ENCODE measurements around the gene ABCA4.

The ABCA4 gene

DNA sequence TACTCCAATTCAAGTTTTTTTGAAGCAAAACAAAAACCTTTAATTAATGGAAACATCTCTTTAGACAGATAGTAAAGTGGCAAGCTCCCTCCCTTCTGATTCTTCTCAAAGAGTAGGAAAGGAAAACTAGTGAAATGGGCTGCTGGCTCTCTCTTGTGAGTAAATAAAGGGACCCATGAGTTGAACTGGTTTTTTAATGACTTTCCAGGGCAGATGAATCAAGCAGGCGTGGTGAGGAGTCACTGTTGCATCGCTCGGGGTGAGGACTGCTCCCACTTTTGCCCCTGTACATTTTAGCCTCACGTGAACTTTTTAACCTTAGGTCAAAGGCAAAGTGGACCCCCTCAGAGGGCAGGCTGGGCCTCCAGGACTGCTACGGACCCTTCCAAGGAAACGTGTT, 64.8 kb downstream of the ABCA4 start:
- no peak for DNase-seq (ENCODE audit: low read depth in 2 of 2, low spot score in 1 of 2)

DNA sequence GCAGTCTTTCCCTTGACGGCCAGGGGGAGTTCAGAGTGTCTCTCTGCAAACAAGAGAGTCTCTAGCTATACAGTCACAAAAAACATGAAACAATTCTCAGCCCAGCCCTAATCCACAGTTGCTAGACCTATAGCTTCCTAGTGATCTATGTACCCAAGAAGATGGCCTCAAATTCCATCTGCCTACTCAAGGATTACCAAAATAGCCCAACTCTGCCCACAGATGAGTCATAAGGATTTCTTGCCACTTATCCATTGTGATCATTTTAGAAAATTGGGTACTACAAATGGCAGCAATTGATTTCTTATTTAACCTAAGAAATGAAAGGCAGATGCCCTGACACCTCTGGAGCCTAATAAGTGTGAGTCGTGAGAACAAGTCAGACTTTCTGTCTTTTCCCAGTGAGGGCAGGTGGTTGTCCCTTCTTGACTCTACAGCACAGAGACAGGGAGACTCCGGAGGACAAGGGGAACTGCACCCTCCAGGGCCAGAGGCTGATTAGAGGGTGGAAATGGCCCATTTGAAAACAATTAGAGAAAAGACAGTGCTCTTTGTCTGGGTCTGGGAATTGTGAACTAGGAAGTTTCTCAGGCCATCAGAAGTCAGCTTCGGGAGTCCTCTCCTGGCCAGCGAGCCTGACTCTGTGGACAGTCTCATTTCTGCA, 65.4 kb downstream of the ABCA4 start:
- DNase-seq (ENCODE audit: low read depth in 2 of 2, low spot score in 1 of 2): no peak

DNA sequence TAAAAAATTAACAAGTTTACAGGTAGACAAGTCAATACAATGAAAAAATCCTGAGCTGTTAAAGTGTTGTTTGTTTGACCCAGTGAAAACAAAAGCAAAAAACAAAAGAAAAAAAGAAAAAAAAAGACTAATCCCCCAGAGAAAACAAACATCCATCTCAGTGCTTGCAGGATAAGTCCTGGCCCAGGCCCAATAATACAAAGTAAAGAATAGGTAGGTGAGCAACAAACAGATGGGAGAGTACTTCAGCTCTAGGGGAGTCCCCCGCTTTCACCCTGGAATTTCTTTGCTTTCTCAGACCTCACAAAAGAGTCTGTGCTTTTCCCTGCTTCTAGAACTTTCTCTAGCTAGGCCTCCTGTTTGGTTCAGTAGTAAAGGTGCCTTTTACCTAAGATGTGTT, 70.3 kb downstream of the ABCA4 start:
- DNase-seq (ENCODE audit: low read depth in 2 of 2, low spot score in 1 of 2): no peak

DNA sequence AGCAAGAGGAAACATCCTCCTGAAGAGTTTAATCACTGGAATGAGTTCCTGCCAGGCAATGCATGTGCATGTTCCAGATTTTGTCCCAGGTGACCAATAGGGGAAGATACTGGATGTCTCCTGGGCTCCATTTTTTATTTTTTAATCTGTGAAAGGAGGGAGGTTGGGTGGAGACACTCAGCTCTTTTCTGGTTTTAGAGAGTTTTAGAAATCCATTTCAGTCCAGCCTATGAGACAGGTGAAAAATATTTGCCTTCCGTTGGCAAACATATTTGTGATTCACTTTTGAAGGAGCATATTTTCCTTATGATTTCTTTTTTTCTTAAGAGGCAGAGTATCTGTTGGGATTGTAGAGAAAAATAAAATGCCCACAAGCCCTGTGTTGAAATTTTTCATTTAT, 70.7 kb downstream of the ABCA4 start:
- no peak for DNase-seq (ENCODE audit: low read depth in 2 of 2, low spot score in 1 of 2)

DNA sequence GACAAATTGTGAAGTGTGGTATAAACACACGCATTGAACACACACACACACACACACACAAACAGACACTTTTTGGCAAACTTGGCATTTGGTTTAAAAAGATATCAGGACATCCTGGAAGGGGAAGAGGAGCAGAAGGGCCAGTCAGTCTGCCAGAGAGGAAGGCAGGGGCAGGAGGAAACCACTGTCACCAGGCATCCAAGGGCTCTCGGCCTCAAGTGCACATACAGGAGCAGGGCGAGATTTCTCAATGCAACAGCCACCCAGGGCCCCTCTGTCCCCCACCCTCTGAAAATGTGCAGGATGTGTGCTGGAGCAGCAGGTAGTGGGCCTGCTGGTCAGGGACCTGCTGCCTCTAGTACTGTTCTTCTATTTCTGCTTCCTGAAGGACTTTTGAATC, 71.2 kb downstream of the ABCA4 start:
- DNase-seq (ENCODE audit: low read depth in 2 of 2, low spot score in 1 of 2): no peak

DNA sequence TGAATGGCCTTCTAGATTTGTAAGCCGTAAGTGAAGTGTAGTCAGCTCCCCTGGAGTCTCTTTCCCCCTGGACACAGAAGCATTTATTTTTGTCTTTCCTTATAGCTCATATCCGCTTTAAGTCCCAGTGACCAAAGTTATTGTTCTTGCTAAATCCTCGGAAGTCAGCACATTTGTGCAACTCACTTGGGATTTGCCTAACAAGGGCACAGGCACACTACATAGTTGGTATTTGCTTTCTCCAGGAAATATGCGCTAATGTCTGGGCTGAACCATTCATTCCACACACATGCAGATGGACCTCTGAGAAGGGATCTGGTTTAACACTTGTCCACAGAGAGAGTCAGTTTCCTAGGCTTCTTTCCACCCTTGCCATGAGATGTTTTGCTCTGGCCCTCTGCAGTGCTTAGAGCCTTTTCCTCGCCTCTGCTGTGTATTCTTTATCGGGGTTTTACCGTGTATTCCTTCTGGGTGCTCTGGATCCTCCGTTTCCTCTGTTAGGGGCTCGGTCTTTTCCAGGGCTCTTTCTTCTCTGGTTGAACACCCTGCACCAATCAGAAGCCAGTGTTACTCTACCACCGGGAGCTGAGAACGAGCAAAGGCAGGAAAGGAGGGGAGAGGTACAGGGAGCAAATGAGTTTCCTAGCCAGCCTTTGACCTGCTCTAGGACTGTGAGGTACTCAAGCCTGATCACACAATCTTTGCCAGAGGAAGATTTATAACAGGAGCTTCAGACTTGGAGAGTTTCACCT, 72.4 kb downstream of the ABCA4 start:
- DNase-seq (ENCODE audit: low read depth in 2 of 2, low spot score in 1 of 2): no peak

DNA sequence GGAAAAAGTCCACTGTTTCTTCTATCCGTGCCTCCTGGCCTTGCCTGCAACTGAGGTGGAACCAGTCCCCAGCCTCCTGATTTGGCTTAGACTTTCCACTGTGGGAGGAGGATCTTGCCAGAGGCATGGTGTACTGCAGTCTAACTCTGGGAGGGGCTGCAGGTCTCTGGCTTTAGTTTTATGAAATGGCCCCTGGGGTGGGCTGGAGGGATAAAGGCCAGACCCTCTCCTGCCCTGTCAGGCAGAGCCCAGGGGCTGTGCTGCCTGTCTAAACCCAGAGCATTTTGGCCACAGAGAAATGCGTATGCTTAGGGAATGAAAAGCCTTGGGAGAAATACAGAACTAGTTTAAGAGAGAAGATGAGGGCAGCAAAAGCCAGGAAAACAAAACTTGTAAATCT, 73.0 kb downstream of the ABCA4 start:
- DNase-seq (ENCODE audit: low read depth in 2 of 2, low spot score in 1 of 2): no peak

DNA sequence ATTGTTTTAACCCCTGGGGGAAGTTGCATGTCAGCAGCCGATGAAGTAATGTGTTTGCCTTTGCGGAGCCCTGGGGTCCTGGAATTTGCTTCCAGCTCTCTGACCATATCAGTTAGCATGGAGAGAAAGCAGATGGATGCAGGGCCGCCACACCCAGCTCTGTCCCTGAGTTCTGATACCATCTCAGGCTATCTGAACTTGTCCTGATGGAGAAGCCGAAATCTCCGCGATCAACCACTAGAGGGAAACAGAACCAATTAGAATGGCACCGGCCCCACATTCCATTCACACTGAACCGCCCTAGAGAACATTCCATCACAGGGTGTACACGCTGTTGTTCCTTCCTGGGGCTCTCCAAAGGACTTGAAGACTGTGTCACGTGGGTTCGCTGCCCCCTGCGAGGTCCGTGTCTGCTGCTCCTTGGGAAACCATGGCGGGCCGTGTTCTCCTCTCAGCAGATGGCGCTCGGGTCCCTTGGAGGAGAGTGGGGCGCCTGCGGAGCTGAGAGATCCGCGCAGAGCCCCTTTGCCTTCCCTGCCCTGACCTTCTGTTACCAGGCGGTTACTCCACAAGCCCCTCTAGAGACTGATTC, 75.4 kb downstream of the ABCA4 start:
- DNase-seq (ENCODE audit: low read depth in 2 of 2, low spot score in 1 of 2): no peak

DNA sequence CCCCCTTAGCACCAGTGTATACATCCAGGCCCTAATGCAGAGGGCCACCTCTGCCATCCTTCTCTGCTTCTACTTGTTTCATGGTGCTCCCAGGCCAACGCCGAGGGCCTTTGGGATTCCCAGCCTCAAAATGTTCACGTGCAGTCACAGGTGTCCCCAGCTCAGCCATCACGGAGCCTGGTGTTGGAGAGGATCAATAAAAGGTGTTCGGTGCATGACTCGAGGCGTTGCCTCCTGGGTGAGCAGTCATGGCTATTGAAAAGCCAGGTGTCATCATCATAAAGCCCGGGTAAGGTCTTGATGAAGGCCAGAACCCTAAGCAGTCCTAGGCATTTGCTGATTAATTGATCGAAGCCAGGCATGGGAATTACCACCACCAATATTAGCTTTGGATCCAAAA, 76.1 kb downstream of the ABCA4 start:
- DNase-seq (ENCODE audit: low read depth in 2 of 2, low spot score in 1 of 2): no peak

DNA sequence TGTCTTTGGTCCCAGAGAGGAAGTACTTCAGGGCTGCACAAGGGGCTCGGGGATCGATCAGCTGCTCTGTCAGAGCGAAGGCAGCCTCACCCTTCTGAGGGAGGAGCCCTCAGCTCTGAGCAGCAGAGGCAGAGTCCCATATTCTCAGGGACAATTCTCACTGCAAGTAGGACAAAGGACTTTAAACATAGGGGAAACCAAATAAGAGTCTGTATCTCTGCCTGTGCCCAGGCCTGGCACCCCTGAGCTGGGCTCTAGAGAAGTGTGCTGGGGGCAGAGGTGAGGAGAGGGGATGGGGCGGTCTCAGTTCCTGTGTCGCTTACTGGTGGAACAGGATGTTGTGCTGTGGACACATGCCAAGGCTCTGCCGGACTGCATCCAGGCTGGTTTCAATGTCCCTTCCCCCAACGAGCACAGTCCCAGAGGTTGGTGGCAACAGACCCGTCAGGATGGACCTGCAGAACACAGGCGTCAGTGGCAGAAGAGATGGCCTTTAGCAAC, 76.6 kb downstream of the ABCA4 start:
- no peak for DNase-seq (ENCODE audit: low read depth in 2 of 2, low spot score in 1 of 2)

DNA sequence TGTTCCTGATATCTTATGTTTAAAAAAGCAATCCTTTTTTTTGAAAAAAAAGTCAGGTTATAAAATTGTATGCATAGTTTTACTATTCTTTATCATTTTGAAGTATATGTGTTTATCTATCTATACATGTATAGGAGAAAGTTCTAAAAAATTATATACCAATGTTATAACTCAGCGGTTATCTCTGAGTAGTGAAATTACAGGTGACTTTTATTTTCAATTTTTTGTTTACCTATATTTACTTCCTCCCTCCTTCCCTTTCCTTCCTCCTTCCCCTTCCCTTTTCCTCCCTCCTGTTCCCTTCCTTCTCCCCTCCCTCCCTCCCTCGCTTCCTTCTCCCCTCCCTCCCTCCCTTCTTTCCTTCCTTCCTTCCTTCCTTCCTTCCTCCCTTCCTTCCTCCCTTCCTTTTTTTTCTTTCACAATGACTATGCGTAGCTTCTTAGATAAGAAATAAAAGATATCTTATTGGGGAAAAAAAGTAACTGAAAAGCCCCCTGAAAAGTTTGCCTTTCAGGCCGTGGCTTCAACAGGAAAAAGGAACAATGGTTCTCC, 77.1 kb downstream of the ABCA4 start:
- DNase-seq (ENCODE audit: low read depth in 2 of 2, low spot score in 1 of 2): no peak

DNA sequence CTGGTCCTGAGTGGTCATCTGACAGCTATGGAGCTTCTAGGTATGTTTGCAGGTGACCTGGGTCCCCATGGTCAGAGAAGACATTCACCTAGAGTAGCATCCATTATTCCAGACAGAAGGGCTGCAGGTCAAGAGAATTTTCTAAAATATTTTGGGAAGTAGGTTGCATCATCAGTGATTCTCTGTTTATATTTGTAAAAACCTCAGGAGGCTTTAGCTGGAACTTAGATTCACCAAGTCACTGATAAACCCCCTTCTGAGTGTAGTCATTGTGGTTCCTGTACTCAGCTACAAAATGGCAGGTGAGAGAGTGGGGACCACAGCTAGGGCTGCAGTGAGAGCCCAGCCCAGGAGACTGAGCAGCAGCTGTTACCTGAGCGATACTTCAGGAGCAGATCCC, 78.6 kb downstream of the ABCA4 start:
- DNase-seq (ENCODE audit: low read depth in 2 of 2, low spot score in 1 of 2): no peak

DNA sequence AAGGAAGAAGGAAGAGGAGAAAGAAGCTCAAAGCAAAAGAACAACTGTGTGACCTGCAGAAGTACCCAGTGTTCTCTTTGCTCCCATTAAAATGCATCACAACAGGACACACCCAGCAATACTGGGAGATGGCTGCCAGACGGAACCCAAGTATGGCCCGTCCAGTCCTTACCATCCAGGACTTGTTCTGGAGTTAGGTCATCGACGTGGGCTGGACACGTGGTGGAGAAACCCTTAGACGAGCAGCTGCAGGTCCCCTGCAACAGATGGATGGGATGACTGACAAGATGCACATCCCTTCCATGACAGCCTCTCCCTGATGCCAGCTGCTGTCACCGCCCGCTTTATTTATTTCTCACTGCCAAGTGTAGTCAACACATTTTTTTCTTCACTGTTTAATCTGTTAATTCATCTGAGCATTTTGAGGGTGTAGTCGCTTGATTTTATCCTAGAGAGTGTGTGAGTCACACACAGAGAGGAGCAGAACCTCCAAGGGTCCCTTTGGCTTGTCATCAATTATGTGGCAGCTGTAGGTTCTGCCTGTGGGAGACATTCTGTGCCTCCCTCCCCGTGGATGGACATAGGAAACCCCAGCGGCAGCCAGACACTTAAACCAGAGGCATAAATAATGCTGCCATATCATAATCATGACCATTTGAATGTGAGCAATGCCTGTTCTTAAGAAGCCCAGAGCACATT, 80.9 kb downstream of the ABCA4 start:
- DNase-seq (ENCODE audit: low read depth in 2 of 2, low spot score in 1 of 2): no peak

DNA sequence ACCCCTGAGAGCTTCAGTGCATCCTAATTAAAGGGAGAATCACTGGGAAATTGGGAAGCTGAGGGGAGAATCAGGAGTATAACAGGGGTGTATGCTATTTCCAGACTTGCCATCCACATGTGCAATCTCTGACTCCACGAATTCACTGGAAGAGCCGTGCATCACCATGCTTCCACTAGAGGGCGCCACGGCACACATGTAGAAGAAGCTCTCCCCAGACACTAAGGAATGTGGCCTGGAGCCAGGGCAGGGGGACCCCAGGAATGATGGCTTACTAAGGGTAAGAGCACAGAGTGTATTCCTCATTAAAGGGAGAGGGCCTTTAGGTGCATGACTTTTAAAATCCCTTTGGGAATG, 81.5 kb downstream of the ABCA4 start:
- peak in 1 of 2 donors; percentile 16 for DNase-seq (ENCODE audit: low read depth in 2 of 2, low spot score in 1 of 2)

DNA sequence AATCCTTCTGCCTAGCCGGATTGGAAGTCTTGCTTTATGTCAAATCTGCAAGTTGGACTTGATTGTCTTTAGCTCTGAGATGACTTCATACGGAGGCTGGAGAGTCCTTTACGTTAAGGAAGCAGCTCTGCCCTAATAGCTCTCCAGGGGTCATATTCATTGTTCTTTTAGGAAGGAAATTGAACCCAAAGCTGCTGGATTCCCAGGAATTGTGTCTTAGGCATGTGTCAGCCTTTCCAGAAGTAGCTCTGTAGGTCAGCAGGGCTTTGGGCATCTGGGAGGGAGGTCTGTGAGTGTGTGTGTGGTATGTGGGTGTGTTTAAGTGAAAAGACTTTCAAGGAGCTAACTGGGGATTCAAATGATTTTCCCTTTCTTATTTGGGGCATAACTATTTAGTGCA, 82.4 kb downstream of the ABCA4 start:
- DNase-seq (ENCODE audit: low read depth in 2 of 2, low spot score in 1 of 2): no peak

DNA sequence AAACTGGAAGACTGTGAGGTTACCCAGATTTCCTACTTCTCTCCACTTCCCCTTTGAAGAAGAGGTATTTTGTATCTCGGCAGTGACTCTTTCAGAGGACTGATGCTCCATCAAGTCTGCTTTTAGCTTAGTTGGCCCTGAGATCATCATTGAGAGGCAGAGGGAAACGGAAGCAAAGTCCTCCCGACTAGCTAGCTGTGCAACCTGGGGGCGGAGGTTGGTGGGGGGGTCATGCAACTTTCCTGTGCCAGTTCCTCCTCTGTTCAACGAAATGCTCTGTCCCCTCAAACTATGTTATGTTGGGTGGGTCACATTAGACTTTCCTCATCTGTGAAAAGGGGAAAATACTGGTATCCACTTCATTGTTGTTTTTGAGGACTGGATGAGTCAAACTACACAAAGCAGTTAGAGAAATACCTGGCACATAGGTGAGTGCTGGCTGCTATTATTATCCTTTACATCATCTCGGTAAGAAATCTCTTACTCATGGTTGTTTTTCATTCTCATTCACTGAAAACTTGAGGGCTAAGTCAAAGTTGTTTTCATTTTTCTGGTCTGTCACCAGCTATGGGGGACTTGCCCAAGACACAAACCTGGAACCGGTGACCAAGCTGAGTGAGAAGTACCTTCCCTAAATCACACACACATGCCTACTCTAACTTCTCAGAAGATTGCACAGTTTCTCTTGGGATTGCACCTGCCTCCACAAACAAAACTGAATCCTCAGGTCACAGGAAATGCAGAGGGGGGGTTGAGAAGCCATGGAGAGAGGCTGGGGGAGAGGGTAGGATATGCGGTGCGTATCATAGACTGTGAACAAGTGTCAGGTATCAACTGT, 83.3 kb downstream of the ABCA4 start:
- DNase-seq (ENCODE audit: low read depth in 2 of 2, low spot score in 1 of 2): no peak

DNA sequence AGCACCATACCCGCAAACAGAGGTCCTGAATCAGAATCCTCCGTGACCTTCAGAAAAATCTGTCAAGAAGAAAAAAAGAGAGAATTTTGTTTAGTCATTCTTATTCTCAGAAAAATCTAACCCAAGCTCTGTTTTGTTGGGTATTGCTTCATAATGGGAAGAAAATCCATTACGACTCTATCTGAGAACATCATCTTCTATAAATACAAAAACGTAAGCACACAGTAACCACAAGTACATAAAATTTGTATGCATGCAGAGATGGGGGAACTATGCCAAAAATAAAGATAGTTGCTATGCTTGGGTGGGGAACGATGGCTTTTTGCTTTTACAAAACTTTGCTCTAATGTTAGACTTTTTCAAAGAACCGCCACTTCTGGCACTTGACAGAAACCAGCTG, 84.2 kb downstream of the ABCA4 start:
- DNase-seq (ENCODE audit: low read depth in 2 of 2, low spot score in 1 of 2): no peak

DNA sequence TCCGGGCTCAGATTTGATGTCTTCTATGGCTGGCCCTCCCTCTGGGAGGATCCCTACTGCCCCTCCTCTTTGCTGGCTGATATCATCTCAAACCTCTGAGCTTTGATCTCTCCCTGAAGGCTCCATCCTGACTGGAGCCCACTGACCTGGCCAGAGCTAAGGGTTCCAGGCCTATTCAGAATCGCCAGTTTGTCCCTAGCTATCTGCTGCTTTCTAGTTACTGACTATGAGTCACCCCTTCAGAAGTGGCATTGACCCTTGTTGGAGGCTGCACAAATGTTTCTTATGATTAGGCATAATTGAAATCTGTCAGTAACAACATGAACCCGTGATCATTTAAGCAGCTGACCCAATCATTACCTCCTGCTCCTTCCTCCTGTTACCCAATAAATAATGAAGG, 87.1 kb downstream of the ABCA4 start:
- no peak for DNase-seq (ENCODE audit: low read depth in 2 of 2, low spot score in 1 of 2)

DNA sequence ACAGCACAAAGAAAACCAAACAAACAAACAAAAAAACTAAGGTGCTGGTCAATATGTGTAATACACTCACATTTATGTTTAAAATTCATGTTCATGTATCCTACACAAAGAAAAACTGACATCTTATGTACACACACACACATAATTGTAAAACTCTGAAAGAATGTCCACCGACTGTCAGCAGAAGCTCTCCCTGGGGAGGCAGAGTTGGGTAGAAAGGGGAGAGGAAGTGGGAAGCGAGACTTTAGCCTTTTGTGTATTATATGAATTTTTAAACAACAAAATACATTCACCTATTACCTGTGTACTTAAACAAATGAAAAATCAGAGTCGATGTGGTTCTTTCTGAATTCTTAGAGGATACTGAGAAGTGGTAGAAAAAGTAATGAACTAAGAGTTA, 88.3 kb downstream of the ABCA4 start:
- DNase-seq (ENCODE audit: low read depth in 2 of 2, low spot score in 1 of 2): no peak

DNA sequence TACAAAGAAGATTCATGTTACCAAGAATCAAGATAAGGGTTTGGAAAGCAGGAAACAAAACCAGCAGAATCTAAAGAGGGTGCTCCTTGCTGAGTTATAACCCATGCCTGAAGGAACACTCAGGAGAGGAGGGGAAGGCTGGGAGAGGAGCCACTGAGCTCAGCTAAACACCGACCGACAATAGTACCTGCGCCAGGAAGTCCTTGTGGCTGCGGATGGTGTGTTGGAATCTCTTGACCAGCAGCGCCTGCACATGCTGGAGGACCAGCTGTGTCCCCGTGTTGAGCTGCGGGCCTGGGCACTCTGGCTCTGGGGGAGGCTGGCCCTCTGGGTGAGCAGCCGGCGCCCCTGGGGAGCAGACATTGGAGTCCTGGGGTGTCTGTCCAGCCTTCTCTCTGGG, 89.4 kb downstream of the ABCA4 start:
- DNase-seq (ENCODE audit: low read depth in 2 of 2, low spot score in 1 of 2): no peak

DNA sequence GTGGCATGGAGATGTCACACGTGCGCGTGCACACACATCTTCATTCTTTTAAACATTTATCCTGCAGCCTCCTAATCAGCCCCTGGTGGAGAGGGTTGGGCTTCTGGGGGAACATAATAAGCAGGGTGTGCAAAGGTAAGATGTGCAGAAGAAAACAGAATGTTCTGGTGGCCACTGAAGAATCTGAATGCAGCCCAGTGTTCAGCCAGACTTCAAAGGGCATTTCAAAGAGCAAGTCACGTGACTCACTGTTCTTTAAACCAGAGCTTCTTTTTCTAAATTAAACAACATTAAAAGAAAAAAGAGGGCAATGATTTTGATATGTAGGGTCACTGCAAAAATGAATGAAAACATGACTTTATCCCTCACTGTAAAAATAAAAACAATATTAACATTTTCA, 89.8 kb downstream of the ABCA4 start:
- DNase-seq (ENCODE audit: low read depth in 2 of 2, low spot score in 1 of 2): no peak
